Esophagus mucosa (tissue), 1 donor: ENCODE measurements around the gene ARHGAP6. TPM values are rescaled to one million over a fixed set of nuclear protein-coding genes. Genes with fewer than 3 reads are reported as not detected.

Source experiments
- ATAC-seq: fragments of 200-7000 bp; cut with Tn5 transposase; one replicate; pipeline ENCODE4 v1.9.1; 2020
- total RNA-seq: library from RNA; stranded (reverse); gene quantifications from one replicate; pipeline ENCODE4 v1.2.4, GENCODE V29; 2023
- donor health status: DM: yes; HTN: yes; CAD: no.

The ARHGAP6 gene
- total RNA-seq, 1 donor from 2014 or later, result 0.56 TPM

DNA sequence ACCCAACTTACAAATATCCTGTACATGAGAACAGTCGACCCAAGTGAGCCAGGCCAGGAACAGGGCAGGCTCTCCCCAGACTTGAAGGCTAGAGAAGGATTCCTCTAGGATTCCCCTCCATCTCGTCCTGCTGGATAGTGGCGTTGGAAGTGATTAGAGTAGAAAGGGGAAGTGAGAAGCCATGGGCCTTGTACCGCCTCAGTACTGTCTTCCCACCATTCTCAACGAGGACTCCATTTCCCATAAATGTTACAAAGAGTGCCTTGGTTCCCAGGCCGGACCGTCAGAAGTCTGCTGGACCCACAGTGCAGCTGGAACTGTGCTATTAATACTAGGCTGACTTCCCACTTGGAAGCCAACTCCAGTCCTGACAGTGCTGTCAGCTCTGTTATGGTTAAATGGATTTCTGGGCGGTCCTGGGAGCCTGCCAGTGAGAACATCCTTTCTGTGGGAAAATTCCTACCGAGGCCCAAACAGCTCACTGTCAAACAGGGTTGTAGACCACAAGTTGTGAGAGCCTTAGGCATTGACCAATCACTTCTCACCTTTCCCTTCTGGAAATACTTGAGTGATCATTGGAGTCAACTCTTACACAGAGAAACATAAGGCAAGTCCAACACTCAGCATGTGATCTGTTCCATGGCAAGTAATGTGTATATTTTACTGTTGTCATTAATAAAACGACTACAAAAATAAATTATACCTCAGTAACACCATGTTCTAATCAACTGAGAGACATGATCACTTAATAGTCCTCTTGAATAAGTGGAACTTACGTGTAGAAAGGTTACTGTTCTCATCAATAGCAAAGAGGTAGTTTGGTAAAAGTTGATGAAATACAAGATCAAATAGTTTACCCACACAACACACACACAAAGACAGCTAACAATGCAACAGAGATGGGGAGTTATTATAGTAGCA, 314.1 kb downstream of the ARHGAP6 start:
- ATAC-seq, result peak; percentile 27

DNA sequence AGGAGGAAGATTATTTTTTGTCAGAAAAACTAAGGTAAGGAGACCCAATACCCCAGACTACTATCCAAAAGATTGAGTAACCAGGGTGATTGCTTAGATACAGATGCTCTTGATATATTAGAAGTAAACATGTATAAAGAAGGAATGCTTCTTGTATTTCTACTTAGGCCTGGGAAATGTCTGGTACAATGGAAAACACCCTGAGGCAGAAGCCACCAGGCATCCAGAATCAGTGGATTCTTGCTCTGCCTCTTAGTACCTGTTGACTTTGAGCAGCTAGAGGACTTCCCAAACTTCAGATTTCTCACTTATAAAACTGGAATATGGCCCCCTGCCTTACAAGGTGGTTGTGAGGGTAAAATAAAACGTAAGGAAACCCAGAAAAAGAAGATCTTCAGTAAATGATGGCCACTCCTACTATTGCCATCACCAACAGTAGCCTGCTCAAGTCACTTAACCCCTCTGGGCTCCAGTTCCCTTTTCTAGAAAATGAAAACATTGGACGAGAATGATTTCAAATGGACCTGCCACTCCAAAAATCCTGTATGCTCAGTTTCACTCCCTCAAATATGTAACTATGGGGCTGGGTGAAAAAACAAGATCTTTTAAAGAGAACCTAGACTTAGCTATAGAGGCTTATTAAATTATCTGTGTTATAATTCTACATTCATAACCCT, 315.9 kb downstream of the ARHGAP6 start:
- no peak for ATAC-seq

DNA sequence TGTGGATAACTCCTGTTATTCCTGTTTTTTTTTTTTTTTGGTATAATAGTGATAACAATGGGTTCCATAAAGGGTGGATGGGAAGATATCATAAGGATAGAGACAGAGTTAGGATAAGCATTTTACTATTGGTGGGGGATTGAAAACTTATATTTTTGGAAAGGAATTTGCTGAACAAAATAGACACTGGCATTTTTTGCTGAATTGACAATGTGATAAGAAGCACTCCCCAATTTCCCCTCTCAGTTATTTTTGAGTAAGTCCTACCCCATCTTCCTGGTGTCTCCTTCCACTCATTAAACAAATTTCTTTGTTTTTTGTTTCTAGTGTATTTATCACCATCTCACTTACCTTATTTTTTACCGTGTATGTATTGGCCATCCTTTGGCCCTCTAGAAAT, 316.7 kb downstream of the ARHGAP6 start:
- no peak for ATAC-seq

DNA sequence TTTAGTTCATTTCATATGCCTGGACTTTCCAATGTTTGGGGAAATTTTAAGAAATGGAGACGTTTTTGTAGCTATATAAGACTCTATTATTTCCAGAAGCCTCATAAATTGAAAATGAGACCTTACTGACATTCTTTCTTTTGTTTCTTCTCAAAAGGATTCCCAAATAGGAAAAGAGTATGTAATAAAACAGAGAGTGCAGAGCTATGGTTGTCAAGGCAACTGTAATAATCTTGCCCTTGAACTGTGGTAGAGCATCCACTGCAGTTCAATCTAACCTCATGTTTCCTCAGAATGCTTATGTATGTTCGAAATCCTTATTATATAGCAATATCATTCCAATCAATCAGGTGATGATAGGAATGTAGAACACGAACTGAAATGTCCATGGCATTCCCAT, 318.4 kb downstream of the ARHGAP6 start:
- ATAC-seq, result no peak

DNA sequence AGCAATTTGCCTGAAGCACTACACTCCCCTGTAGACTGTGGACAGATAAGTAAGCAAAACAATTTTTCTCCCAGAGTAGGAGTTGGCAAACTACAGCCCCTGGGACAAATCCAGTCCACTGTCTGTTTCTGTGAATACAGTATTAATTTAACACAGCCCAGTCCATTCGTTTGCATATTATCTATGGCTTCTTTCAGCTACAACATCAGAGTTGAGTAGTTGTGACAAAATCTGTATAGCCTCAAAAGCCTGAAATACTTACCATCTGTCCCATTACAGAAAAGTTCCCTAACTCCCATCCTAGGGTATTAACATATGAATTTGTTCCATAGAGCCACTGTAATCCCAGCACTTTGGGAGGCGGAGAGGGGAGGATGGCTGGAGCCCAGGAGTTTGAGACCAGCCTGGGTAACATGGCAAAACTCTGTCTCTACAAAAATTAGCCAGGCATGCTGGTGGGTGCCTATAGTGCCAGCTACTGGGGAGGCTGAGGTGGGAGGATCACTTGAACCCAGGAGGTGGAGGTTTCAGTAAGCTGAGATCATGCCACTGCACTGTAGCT, 319.5 kb downstream of the ARHGAP6 start:
- no peak for ATAC-seq

DNA sequence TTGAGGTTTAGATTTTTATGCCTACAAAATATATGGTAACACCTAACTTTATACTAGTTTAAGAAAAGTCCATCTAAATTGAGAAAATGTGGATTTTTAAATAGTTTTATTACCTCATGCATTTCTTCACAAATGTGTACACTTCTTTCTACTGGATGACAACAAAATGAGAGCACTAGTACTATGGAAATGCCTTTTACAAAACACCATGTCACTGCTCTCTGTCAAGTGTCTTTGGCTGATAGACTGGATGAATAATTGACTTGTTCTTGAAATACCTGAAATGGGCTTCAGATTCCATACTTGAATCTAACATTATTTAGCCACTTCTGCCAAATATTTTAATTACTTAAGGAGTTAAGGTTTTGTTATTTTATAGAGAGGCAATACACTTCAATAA, 323.0 kb downstream of the ARHGAP6 start:
- no peak for ATAC-seq

DNA sequence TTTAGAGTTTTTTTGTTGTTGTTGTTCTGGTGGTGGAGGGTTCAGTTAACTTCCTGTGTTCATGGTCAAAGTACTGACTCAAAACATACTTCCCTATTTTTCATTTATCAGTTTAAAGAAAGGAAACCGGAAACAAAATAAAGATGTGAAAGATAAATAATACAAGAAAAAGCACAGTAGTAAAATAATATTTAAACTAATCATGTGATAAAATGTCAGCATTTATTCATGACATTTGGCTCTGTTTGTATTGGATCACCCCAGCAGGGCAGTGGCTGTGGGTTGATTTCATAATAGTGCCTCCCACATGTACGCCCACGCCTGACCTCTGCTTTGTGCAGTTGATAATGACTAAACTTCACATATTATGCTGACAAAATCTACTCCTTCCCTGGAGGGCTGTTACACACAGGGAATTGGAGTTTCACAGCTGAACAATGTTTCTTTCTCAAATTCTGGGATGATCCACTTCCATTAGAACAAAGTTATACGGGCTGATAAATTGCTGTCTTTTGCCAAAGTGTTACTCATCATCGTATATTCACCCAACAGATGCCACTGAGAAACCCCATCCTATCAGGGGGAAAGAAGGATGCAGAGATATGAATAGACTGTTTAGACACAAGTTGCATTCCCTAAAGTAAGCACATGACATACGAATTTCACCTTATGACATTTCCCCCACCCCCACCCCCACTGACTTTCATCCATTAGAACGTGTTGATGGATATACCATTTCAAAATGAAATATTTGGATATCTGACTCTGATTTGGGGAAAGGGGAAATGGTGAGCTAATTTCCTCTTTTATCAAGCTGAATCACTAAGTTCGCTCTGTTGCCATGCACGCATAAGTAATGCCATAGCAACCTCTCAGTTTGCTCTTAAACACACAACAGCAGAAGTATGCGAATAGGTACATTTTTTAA, 324.2 kb downstream of the ARHGAP6 start:
- ATAC-seq, result peak; percentile 77

DNA sequence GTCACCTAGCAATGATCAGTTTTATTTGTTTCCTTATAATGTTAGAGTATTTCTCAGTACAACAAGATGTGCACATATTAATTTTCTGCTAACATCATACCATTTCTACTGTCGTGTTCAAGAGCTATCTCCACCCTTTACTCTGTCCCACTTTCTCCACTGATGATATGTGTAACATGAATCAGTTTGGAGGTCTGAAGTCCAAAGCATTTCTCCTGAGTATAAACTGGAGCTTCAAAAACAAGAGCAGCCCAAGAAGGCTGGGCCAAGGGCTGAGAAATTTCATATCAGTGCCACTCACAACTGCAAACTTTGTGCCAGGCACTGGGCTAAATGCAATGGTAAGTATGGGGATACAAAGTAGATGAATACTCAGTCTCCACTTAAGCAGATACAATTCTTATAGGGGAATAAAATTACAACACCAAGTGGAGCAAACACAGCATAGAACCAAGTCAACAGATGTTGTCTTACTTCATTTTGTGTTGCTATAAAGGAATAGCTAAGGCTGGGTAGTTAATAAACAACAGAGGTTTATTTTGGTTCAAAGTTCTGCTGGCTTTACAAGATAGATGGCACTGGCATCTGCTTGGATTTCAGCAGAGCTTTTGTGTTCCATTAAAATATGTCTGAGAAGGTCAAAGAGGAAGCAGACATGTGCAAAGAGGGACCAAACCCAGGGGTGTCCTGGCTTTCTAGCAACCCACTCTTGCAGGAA, 328.3 kb downstream of the ARHGAP6 start:
- no peak for ATAC-seq

DNA sequence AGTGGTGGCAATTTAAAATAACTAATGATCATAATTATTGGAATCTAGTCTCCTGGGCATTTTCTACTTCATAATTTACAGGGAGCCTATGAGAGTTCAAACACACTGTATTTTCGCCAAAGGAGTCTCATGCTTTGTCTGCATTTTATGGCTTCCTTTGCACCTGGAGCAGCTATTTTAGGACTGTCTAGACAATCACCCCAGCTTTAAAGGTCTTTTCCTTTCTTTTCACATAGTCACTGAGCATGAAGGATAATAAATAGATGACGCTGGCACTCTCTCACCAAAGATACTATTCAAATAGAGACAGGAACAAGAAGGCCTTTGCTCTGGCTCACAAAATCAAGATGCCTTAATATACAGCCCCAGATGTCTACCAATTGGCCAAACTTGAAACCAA, 329.5 kb downstream of the ARHGAP6 start:
- no peak for ATAC-seq

DNA sequence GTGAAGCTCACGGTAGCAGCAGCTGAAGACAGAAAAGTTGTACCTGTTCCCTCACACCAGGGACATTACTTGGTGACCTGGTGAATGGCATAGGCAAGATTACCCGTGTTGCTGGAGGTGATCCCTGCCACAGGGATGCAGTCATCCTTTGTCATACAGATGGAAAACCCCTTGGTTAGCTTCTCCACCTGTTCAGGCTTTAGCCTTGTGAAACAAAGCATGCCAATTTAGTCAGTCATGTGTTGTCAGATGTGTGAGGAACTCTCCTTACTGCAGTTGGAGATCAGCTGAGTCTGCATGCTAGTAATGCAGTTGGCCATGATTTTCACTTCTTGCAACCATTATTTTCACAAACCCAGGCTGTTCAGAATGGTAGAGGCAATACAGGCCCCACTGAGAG, 331.6 kb downstream of the ARHGAP6 start:
- ATAC-seq, result peak; percentile 42

DNA sequence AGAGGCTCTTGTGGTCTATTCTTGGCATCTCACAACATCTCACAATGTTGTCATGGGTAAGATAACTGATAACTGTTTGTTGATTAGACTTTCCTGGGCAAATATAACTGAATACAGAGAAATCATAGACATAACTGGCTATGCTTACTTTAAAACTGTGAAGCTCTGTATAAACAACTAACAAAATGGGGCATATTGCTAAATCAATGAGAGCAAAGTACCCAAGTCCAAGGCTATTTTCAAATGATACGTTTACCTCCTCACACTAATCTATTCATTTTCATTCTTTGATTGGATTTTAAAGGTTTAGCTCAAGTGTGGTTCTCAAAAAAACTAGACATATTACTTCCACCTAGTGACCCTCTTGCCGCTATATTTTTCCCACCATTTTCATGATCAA, 333.9 kb downstream of the ARHGAP6 start:
- no peak for ATAC-seq

DNA sequence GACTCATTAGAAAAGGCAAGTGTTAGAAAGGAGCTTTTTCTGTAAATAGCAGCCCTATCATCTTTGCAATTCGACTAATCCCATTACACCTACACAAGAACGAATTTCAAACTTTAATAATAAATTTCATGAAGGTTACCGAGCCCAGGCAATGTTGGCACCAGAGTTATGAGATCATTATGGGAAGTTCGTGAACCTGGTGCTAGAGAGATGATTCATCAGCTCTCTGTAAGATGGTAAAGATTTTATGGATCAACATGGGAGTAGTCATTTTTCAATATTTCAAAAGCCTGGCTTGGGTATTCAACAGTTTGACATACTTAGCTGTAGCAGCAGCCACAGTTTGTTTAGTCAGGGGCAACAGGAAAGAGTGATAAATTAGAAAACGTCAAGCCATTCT, 336.7 kb downstream of the ARHGAP6 start:
- ATAC-seq, result peak; percentile 71

DNA sequence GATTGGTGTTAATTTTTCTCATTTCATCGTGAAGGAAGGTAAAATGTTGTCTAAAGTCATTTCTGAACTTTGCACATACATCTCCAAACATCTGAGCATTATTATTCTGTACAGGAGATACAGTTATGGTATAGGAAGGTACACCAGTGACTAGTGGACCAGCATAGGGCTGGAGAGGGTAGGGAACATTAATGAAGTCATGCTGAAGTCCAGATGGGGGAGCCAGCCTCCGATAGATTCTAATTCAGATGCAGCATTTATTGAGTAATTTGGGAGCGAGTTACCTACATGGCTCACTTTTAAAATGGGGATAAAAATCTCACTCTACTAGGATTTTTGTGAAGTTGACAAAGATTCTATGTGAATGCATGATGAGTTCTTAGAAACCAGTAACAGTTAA, 337.6 kb downstream of the ARHGAP6 start:
- ATAC-seq, result no peak

DNA sequence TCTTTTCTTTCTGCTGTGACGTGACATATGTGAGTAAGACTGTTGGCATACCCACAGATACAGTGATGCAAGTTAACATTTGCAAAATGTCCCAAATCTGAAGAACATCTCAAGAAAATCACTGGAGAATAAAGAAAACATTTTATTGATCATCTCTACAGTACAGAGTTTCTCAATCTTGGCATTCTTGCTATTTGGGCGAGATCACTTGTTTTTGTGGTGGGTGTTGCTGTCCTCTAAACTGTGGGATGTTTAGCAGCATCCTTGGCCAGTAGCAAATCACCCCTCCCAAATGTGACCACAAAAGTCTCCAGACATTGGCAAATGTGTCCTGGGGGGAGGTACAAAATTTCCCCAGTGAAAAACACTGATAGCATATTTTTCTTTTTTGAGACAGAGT, 343.7 kb downstream of the ARHGAP6 start:
- no peak for ATAC-seq

DNA sequence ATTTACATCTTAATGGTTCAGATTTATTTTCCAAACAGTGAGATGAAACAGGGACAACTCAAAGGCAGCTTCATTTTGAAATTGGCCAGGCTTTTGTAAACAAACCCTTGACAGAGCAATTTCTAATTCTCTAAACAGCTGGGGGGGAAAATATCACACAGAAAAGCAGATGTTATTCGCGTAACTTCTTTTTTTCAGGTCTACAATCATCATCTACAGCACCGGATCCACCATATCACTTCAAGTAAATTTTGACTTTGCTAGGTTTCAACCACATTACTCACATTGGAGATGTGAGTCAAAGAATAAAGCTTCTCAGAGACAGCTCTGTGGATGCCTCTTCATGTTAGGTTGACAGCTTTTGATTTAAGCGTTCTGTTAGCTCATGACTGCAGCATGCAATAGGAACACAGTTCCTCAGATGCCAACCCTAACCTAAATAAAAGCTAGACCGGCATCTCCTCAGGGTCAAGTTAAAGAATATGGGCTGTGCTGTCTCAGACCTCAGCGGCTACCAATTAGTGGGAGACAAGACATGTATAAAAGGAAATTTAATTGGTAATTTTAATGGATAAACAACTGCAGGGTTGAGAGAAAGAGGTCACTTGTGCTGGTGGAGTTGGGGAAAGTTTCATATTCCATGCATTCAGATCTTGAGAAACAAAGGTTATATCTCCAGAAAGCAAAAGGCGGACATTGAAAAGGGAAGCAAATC, 345.8 kb downstream of the ARHGAP6 start:
- ATAC-seq, result no peak

DNA sequence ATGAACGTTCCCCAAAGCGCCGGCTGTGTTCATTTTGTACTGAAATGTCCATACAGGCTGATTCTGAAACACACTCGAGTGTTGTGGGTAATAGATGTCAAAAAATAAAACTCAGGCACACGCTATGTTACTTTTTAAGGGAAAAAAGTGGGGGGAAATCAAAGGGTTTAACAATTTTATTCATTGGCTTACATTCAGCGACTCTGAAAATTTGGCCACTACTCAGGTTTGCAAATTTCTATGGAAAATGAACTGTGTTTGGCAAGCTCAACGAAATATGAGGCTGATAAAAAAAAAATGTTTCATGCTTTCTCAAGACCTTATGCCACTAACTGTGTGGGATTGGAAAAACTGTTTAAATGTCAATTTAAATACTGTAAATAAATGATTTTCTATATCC, 354.0 kb downstream of the ARHGAP6 start:
- no peak for ATAC-seq

DNA sequence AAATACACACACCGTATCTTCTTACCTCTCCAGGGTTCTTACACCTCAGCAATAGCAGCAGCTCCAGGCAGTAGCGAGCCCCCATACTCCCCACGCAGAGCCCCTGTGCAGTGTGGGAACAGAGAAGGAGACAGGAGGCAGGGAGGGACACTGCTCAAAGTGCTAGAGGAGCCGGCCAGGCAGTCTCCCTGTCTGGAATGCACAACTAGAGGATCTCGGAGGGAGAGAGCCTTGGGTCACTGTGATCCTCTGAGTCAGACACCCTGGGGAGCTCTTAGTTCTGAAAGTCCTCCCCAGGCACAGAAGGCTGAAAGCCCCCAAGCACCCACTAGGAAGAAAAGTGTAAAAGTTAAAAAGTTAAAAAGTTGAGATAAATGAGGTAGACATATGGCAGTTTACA, 356.5 kb downstream of the ARHGAP6 start:
- no peak for ATAC-seq

DNA sequence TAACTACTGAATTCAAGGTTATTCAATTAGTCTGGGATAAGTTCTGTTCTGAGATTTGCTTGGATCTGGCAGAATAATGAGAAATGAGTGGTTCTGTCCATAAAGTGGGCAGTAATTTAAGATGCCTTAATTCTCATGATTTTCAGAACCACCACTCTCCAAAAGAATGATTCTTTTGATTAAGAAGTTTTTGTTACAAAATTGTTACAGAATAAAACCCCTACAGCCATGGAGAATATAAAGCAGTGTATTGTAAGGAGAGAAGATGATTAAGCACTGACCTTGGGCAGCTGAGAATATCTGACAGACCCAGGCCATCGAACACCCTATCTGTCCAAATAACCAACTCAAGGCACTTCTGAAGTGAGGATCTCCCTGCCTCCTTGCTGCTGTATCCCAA, 360.1 kb downstream of the ARHGAP6 start:
- ATAC-seq, result no peak

DNA sequence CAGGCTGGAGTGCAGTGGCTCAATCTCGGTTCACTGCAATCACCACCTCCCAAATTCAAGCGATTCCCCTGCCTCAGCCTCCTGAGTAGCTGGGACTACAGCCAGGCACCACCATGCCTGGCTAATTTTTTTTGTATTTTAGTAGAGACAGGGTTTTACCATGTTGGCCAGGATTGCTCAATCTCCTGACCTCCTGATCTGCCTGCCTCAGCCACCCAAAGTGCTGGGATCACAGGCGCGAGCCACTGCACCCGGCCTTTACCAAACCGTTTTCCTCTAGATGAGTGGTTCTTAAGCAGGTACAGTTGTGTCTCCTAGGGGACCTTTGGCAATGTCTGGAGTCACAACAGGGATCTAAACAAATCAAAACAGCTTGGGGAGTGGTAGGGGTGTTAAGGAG, 360.9 kb downstream of the ARHGAP6 start:
- no peak for ATAC-seq

DNA sequence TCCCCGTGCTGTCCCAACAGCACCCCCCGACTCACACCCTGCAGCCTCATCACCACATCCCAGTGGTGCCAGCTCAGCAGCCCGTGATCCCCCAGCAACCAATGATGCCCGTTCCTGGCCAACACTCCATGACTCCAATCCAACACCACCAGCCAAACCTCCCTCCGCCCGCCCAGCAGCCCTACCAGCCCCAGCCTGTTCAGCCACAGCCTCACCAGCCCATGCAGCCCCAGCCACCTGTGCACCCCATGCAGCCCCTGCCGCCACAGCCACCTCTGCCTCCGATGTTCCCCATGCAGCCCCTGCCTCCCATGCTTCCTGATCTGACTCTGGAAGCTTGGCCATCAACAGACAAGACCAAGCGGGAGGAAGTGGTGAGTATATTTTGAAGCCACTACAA, 367.1 kb downstream of the ARHGAP6 start:
- no peak for ATAC-seq

DNA sequence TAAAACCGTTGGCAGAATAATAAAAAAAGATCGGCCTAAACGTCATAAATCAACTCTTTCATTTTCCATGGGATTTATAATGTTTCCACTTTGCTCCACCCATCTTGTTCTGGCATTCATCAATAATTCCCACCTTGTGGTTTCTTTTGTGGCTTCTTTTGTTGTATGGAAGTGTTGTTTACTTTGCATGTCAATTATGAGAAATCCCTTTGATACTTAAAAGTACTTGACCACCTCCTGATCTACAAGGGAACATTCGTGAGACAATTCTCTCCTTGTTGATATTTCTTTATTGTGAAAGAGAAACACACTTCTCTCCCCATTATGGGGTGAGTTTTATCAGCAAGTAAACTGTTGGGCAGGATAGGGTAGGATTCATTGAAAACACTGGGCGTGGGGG, 369.7 kb downstream of the ARHGAP6 start:
- ATAC-seq, result no peak
